Endothelial cell of umbilical vein (primary cell): ENCODE measurements around the gene CECR2. TPM values are rescaled to one million over a fixed set of nuclear protein-coding genes. Genes with fewer than 3 reads are reported as not detected.

Source experiments
- BruUV-seq: library from RNA; stranded (reverse); fragments of 400-500 nt; replicated peaks from 2 replicates; lab custom pipeline; 2021; lab: Mats Ljungman, UMichigan
- CTCF ChIA-PET: fragments of 300-600, 350-600 bp; sonication (Branson Sonifier 250); formaldehyde crosslinking; loops from one replicate; lab custom pipeline; 2021; ENCODE audit warnings: antibody characterized with exemption, inconsistent platforms; lab: Charles Lee
- POLR2A ChIA-PET: fragments of 300-600, 350-600 bp; sonication (Branson Sonifier 250); formaldehyde crosslinking; loops from one replicate; lab custom pipeline; 2021; ENCODE audit warnings: antibody characterized with exemption, inconsistent platforms; lab: Charles Lee
- DNase-seq: peaks from one replicate; pipeline ENCODE4 v3.0.0-alpha.2; 2011; ENCODE audit warnings: low read depth, low spot score
- FAIRE-seq: peaks from 2 replicates; lab custom pipeline; 2011; peaks lifted over from hg19 to GRCh38; lab: Jason Lieb, UNC
- H2AFZ ChIP-seq: 2 replicates; pipeline ENCODE4 v1.6.0; 2012; ENCODE audit warnings: low read depth, low read length, control low read depth, inconsistent platforms
- H3K27ac ChIP-seq: 2 replicates; pipeline ENCODE4 v1.5.1; 2011; ENCODE audit warnings: low read depth, mild to moderate bottlenecking, control low read depth, low read length, moderate library complexity; ENCODE audit not compliant: insufficient read depth
- H3K27me3 ChIP-seq, 2 experiments: 2 replicates each; pipeline versions ENCODE4 v1.6.0 to v1.6.1; 2011; ENCODE audit warnings: low read length in 2 of 2, mixed read lengths in 1 of 2; ENCODE audit not compliant: control insufficient read depth in 2 of 2, insufficient read depth in 2 of 2
- H3K36me3 ChIP-seq, 2 experiments: 2 replicates in 1 of 2; 3 replicates in 1 of 2; pipeline ENCODE4 v1.5.1; 2011; ENCODE audit warnings: low read length in 2 of 2, mild to moderate bottlenecking in 1 of 2, moderate library complexity in 1 of 2; ENCODE audit not compliant: control insufficient read depth in 2 of 2, insufficient read depth in 2 of 2; ENCODE audit errors: extremely low read depth in 1 of 2
- H3K4me1 ChIP-seq: 3 replicates; pipeline ENCODE4 v1.5.1; 2011; ENCODE audit warnings: mild to moderate bottlenecking, low read length; ENCODE audit not compliant: control insufficient read depth, insufficient read depth; ENCODE audit errors: extremely low read depth
- H3K4me2 ChIP-seq: 2 replicates; pipeline ENCODE4 v1.6.1; 2011; ENCODE audit warnings: low read length, control low read depth, mixed read lengths; ENCODE audit not compliant: insufficient read depth
- H3K4me3 ChIP-seq, 3 experiments: fragments of 200-600 bp in 1 of 3; sonication (generic), shearing (Covaris generic) in 1 of 3; replicated peaks in 1 of 3; 2 replicates each; pipeline ENCODE4 v1.5.1; 2011 to 2016; ENCODE audit warnings: control low read depth in 3 of 3, low read length in 3 of 3, mild to moderate bottlenecking in 2 of 3, inconsistent platforms in 1 of 3, low read depth in 1 of 3, moderate library complexity in 1 of 3; ENCODE audit not compliant: insufficient read depth in 1 of 3
- H3K79me2 ChIP-seq: 2 replicates; pipeline ENCODE4 v1.6.0; 2012; ENCODE audit warnings: low read length, inconsistent platforms; ENCODE audit not compliant: control insufficient read depth, insufficient read depth
- H3K9ac ChIP-seq: replicated peaks from 2 replicates; pipeline ENCODE3; 2011; ENCODE audit warnings: low read length, control low read depth; ENCODE audit not compliant: insufficient read depth; ENCODE audit errors: extremely low read depth
- H3K9me1 ChIP-seq: replicated peaks from 3 replicates; pipeline ENCODE4 v1.6.0; 2011; ENCODE audit warnings: mild to moderate bottlenecking, low read length; ENCODE audit not compliant: control insufficient read depth, insufficient read depth; ENCODE audit errors: extremely low read depth
- H3K9me3 ChIP-seq: replicated peaks from 2 replicates; pipeline ENCODE4 v1.5.1; 2012; ENCODE audit warnings: low read length, inconsistent platforms; ENCODE audit not compliant: control insufficient read depth, insufficient read depth
- H4K20me1 ChIP-seq: replicated peaks from 2 replicates; pipeline ENCODE3; 2011; ENCODE audit warnings: mild to moderate bottlenecking, low read length; ENCODE audit not compliant: control insufficient read depth, insufficient read depth; ENCODE audit errors: extremely low read depth
- EZH2 ChIP-seq: IDR thresholded peaks from 2 replicates; pipeline ENCODE4 v1.6.1; 2012; ENCODE audit warnings: borderline replicate concordance, low read depth, mild to moderate bottlenecking, moderate library complexity, low read length, inconsistent platforms; ENCODE audit not compliant: severe bottlenecking
- FOS ChIP-seq: IDR thresholded peaks from 2 replicates; pipeline ENCODE4 v1.6.1; 2011; ENCODE audit warnings: mild to moderate bottlenecking, low read length, moderate library complexity, borderline replicate concordance; ENCODE audit not compliant: insufficient read depth
- GATA2 ChIP-seq: IDR thresholded peaks from 2 replicates; pipeline ENCODE4 v1.7.0; 2011; ENCODE audit warnings: low read depth, mild to moderate bottlenecking, moderate library complexity, mixed read lengths, low read length; ENCODE audit not compliant: insufficient read length, insufficient read depth
- JUN ChIP-seq: IDR thresholded peaks from 2 replicates; pipeline ENCODE4 v1.6.1; 2011; ENCODE audit warnings: borderline replicate concordance, low read depth; ENCODE audit not compliant: insufficient read length, insufficient read depth
- MAX ChIP-seq: IDR thresholded peaks from 2 replicates; pipeline ENCODE4 v1.6.1; 2011; ENCODE audit not compliant: insufficient read depth, insufficient read length
- MYC ChIP-seq: IDR thresholded peaks from one replicate; pipeline ENCODE4 v1.6.1; 2011; ENCODE audit warnings: mild to moderate bottlenecking, low read depth, low read length
- POLR2A ChIP-seq: IDR thresholded peaks from 2 replicates; pipeline ENCODE4 v1.6.1; 2012; ENCODE audit warnings: low read depth, mild to moderate bottlenecking, control low read depth, low read length
- POLR2AphosphoS5 ChIP-seq: IDR thresholded peaks from 2 replicates; pipeline ENCODE4 v1.6.1; 2012; ENCODE audit warnings: low read depth, mild to moderate bottlenecking, control low read depth, low read length, moderate library complexity; ENCODE audit not compliant: insufficient read depth
- dilution Hi-C: fragments of 300-500 bp; cut with MboI; formaldehyde crosslinking; loops from one replicate; pipeline ENCODE4 v1.15.0; 2019; ENCODE audit warnings: low sequenced_read_pairs; ENCODE audit not compliant: extremely low pct_ligation_motif_present
- intact Hi-C: fragments of 100-400 bp; cut with micrococcal nuclease; formaldehyde crosslinking; loops from one replicate; pipeline ENCODE4 v1.10.0; 2022
- polyA plus RNA-seq, 4 experiments: library from polyadenylated mRNA; depleted of rRNA in 3 of 4; stranded (reverse) in 3 of 4; unstranded in 1 of 4; fragments of >200 nt; gene quantifications; 2 replicates each; pipeline versions ENCODE4 v1.2.1 to v1.2.3, GENCODE V29; 2011 to 2012; ENCODE audit warnings: missing spikeins in 1 of 4
- total RNA-seq: library from RNA; stranded (reverse); gene quantifications from 2 replicates; pipeline ENCODE4 v1.2.3, GENCODE V29; 2021
- TF ChIP-seq, protein P1 (sequence below), 2 donors: IDR thresholded peaks; 1 replicate in 1 of 2; 2 replicates in 1 of 2; pipeline ENCODE4 v1.5.1; 2011; ENCODE audit warnings: low read length in 2 of 2, mild to moderate bottlenecking in 2 of 2, moderate library complexity in 2 of 2, control low read depth in 1 of 2, inconsistent platforms in 1 of 2, low read depth in 1 of 2; ENCODE audit not compliant: insufficient read depth in 1 of 2; ENCODE audit errors: extremely low read depth in 1 of 2

CECR2 gene
- total and polyA plus RNA-seq, 2 donors (not counting 3 experiments of a cell fraction or from before 2014, with no cell fraction given): 0.01 TPM; not detected in 1

GRCh38 chr22:17554814-17555213, 185.6 kb downstream of the CECR2 start:
- no peaks in the 10 kb centered on the region for H3K4me1 ChIP-seq
- FAIRE-seq (no peak), DNase-seq (no peak)
- peaks cover 3 to 4% of the 10 kb centered on the region in 2 experiments for H3K27me3 ChIP-seq
- no peaks in the 10 kb centered on the region for H3K79me2 ChIP-seq
- ChIA-PET POLR2A (no interaction called here), CTCF (no interaction called here)
- intact Hi-C loops (loop anchor here (10.0 kb wide), 1 partner anchor 150 kb away; no protein-coding TSS in a partner anchor), dilution Hi-C loops (no loop called here)
- no peaks in the 10 kb centered on the region for H3K9me1 ChIP-seq
- H3K4me2 ChIP-seq: no peak overlapping the region
- no TSS peak for BruUV-seq
- H2AFZ ChIP-seq: no peak overlapping the region
- H3K9me3 ChIP-seq: no peaks in the 10 kb centered on the region
- no peak overlapping the region for H3K27ac ChIP-seq
- no peak overlapping the region for H3K4me3 ChIP-seq
- H3K36me3 ChIP-seq: no peaks in the 10 kb centered on the region
- H4K20me1 ChIP-seq: no peaks in the 10 kb centered on the region
- no peak overlapping the region for H3K9ac ChIP-seq
- TF ChIP-seq FOS: no peak
- no peak for TF ChIP-seq POLR2A
- TF ChIP-seq, protein P1, sequence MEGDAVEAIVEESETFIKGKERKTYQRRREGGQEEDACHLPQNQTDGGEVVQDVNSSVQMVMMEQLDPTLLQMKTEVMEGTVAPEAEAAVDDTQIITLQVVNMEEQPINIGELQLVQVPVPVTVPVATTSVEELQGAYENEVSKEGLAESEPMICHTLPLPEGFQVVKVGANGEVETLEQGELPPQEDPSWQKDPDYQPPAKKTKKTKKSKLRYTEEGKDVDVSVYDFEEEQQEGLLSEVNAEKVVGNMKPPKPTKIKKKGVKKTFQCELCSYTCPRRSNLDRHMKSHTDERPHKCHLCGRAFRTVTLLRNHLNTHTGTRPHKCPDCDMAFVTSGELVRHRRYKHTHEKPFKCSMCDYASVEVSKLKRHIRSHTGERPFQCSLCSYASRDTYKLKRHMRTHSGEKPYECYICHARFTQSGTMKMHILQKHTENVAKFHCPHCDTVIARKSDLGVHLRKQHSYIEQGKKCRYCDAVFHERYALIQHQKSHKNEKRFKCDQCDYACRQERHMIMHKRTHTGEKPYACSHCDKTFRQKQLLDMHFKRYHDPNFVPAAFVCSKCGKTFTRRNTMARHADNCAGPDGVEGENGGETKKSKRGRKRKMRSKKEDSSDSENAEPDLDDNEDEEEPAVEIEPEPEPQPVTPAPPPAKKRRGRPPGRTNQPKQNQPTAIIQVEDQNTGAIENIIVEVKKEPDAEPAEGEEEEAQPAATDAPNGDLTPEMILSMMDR (IDR thresholded peaks at IDR 0.05; ENCODE audit: extremely low read depth in 1 of 2, insufficient read depth in 1 of 2, low read depth in 1 of 2, low read length in 2 of 2): no peak
- TF ChIP-seq POLR2AphosphoS5: no peak
- no peak for TF ChIP-seq MYC
- TF ChIP-seq JUN: no peak
- TF ChIP-seq GATA2: no peak
- no peak for TF ChIP-seq MAX
- TF ChIP-seq EZH2: no peak
